HG02588 (cell line): ENCODE data around the gene TRIM49.
"Not testable (repeated sequence)": the region's sequence is repeated elsewhere in the genome, so short reads cannot be mapped to it uniquely, and the experiment has no call there.

Experiments used
- ATAC-seq: cut with Tn5 transposase; IDR thresholded peaks from one replicate; pipeline ENCODE4 v1.9.1; 2021; ENCODE audit warnings: mild to moderate bottlenecking, moderate library complexity; ENCODE audit not compliant: unreplicated experiment

The TRIM49 gene

GRCh38 chr11:89808475-89808874 is at the start of gene TRIM49:
Gene TRIM49 (minus strand): TSS chr11:89808575. CDS start chr11:89804469, 4,106 bp downstream.
- not testable (repeated sequence) for ATAC-seq

GRCh38 chr11:89826694-89827093 is 18.3 kb upstream of the TRIM49 start:
- ATAC-seq = not testable (repeated sequence)

GRCh38 chr11:89820008-89820407 is 11.6 kb upstream of the TRIM49 start:
- not testable (repeated sequence) for ATAC-seq

- ATAC-seq = not testable (repeated sequence)
Observed at GRCh38 chr11:89813535-89813934, 5.2 kb upstream of the TRIM49 start.

- ATAC-seq = not testable (repeated sequence)
Observed at GRCh38 chr11:89787506-89788063, 20.8 kb downstream of the TRIM49 start.

GRCh38 chr11:89785726-89786125 is 22.6 kb downstream of the TRIM49 start:
- ATAC-seq = not testable (repeated sequence)

GRCh38 chr11:89750822-89751221 is 57.6 kb downstream of the TRIM49 start:
- ATAC-seq = not testable (repeated sequence)
